Measurements from ENCODE around the gene AVPR2. TPM values are rescaled to one million over a fixed set of nuclear protein-coding genes. Genes with fewer than 3 reads are reported as not detected.

Gene AVPR2
- total RNA-seq, 1 donor from 2014 or later, result 0.77 TPM

GRCh38 chrX:153878345-153878744, 26.1 kb upstream of the AVPR2 start:
- H3K27me3 Mint-ChIP-seq (ENCODE audit: unreplicated experiment), result peaks cover 6% of the 10 kb centered on the region
- no peak overlapping the region for H3K4me3 Mint-ChIP-seq (ENCODE audit: unreplicated experiment)
- DNase-seq (ENCODE audit: low spot score), result no peak
- H3K4me1 Mint-ChIP-seq (ENCODE audit: unreplicated experiment), result peaks cover 14% of the 10 kb centered on the region
- no peaks in the 10 kb centered on the region for H3K36me3 Mint-ChIP-seq (ENCODE audit: low read depth, unreplicated experiment)
- no peaks in the 10 kb centered on the region for H3K9me3 Mint-ChIP-seq (ENCODE audit: unreplicated experiment)
- no peak overlapping the region for H3K27ac Mint-ChIP-seq (ENCODE audit: unreplicated experiment)
- no peak for TF ChIP-seq CTCF (IDR thresholded peaks at IDR 0.05; ENCODE audit: unreplicated experiment)

- Mint-ChIP-seq H3K4me1 (ENCODE audit: unreplicated experiment) (peaks cover 14% of the 10 kb centered on the region), H3K9me3 (ENCODE audit: unreplicated experiment) (no peaks in the 10 kb centered on the region), H3K27ac (ENCODE audit: unreplicated experiment) (no peak overlapping the region), H3K27me3 (ENCODE audit: unreplicated experiment) (peaks cover 6% of the 10 kb centered on the region), H3K36me3 (ENCODE audit: low read depth, unreplicated experiment) (no peaks in the 10 kb centered on the region), H3K4me3 (ENCODE audit: unreplicated experiment) (no peak overlapping the region)
- no peak for DNase-seq (ENCODE audit: low spot score)
- TF ChIP-seq CTCF (IDR thresholded peaks at IDR 0.05; ENCODE audit: unreplicated experiment), result no peak
Observed at GRCh38 chrX:153878969-153879653, 25.4 kb upstream of the AVPR2 start.

- H3K9me3 Mint-ChIP-seq (ENCODE audit: unreplicated experiment), result no peaks in the 10 kb centered on the region
- H3K4me1 Mint-ChIP-seq (ENCODE audit: unreplicated experiment), result peaks cover 11% of the 10 kb centered on the region
- DNase-seq (ENCODE audit: low spot score), result no peak
- no peak overlapping the region for H3K27ac Mint-ChIP-seq (ENCODE audit: unreplicated experiment)
- no peak for TF ChIP-seq CTCF (IDR thresholded peaks at IDR 0.05; ENCODE audit: unreplicated experiment)
- no peaks in the 10 kb centered on the region for H3K36me3 Mint-ChIP-seq (ENCODE audit: low read depth, unreplicated experiment)
- H3K4me3 Mint-ChIP-seq (ENCODE audit: unreplicated experiment), result no peak overlapping the region
- H3K27me3 Mint-ChIP-seq (ENCODE audit: unreplicated experiment), result peaks cover 7% of the 10 kb centered on the region
Observed at GRCh38 chrX:153879741-153880439, 24.6 kb upstream of the AVPR2 start.

- Mint-ChIP-seq H3K27me3 (ENCODE audit: unreplicated experiment) (peaks cover 9% of the 10 kb centered on the region), H3K27ac (ENCODE audit: unreplicated experiment) (no peak overlapping the region), H3K9me3 (ENCODE audit: unreplicated experiment) (no peaks in the 10 kb centered on the region), H3K4me3 (ENCODE audit: unreplicated experiment) (no peak overlapping the region), H3K36me3 (ENCODE audit: low read depth, unreplicated experiment) (no peaks in the 10 kb centered on the region), H3K4me1 (ENCODE audit: unreplicated experiment) (peaks cover 10% of the 10 kb centered on the region)
- no peak for TF ChIP-seq CTCF (IDR thresholded peaks at IDR 0.05; ENCODE audit: unreplicated experiment)
- no peak for DNase-seq (ENCODE audit: low spot score)
Observed at GRCh38 chrX:153880440-153880815, 24.0 kb upstream of the AVPR2 start.

- TF ChIP-seq CTCF (IDR thresholded peaks at IDR 0.05; ENCODE audit: unreplicated experiment), result no peak
Observed at GRCh38 chrX:153881281-153881680, 23.2 kb upstream of the AVPR2 start.

More at GRCh38 chrX:153881281-153881680, 23.2 kb upstream of the AVPR2 start:
- no peak overlapping the region for H3K4me3 Mint-ChIP-seq (ENCODE audit: unreplicated experiment)
- H3K27ac Mint-ChIP-seq (ENCODE audit: unreplicated experiment), result no peak overlapping the region
- peaks cover 7% of the 10 kb centered on the region for H3K4me1 Mint-ChIP-seq (ENCODE audit: unreplicated experiment)
- H3K9me3 Mint-ChIP-seq (ENCODE audit: unreplicated experiment), result no peaks in the 10 kb centered on the region
- H3K36me3 Mint-ChIP-seq (ENCODE audit: low read depth, unreplicated experiment), result no peaks in the 10 kb centered on the region
- H3K27me3 Mint-ChIP-seq (ENCODE audit: unreplicated experiment), result peaks cover 9% of the 10 kb centered on the region
- DNase-seq (ENCODE audit: low spot score), result no peak

Measured in endothelial cell (in vitro differentiated cells).